IMR-90 (cell line): ENCODE measurements around the gene DHRS13. TPM values are rescaled to one million over a fixed set of nuclear protein-coding genes. Genes with fewer than 3 reads are reported as not detected.
"Not testable (repeated sequence)": the region's sequence is repeated elsewhere in the genome, so short reads cannot be mapped to it uniquely, and the experiment has no call there.

ENCODE experiments used
- ATAC-seq: fragments of 200-7000 bp; cut with Tn5 transposase; 2 replicates; pipeline ENCODE4 v1.9.1; 2020; ENCODE audit warnings: low read depth, mild to moderate bottlenecking, moderate library complexity
- BruUV-seq: library from RNA; stranded (reverse); fragments of 400-500 nt; replicated peaks from 2 replicates; lab custom pipeline; 2021; lab: Mats Ljungman, UMichigan
- CTCF ChIA-PET: fragments of 300-600 bp; formaldehyde crosslinking; extraction: SDS; loops from one replicate; lab custom pipeline; 2021; ENCODE audit warnings: antibody characterized with exemption; lab: Yijun Ruan, JAX
- POLR2A ChIA-PET: fragments of 300-600 bp; sonication (Branson Sonifier 250); formaldehyde crosslinking; loops from one replicate; lab custom pipeline; 2022; ENCODE audit warnings: antibody characterized with exemption; ENCODE audit not compliant: unreplicated experiment; lab: Charles Lee
- DNase-seq: peaks from one replicate; pipeline ENCODE4 v3.0.0; 2013
- H2AFZ ChIP-seq: replicated peaks from 2 replicates; pipeline ENCODE3; 2013; ENCODE audit warnings: low read length, mild to moderate bottlenecking; ENCODE audit not compliant: poor library complexity
- H2AK5ac ChIP-seq: 2 replicates; pipeline ENCODE4 v1.6.1; 2013; ENCODE audit warnings: low read depth, low read length, inconsistent platforms
- H2AK9ac ChIP-seq: replicated peaks from 2 replicates; pipeline ENCODE3; 2013; ENCODE audit warnings: mild to moderate bottlenecking, low read depth, low read length, moderate library complexity; ENCODE audit not compliant: poor library complexity
- H2BK120ac ChIP-seq: 2 replicates; pipeline ENCODE4 v1.6.1; 2013; ENCODE audit warnings: low read depth, low read length, inconsistent platforms
- H2BK15ac ChIP-seq: 3 replicates; pipeline ENCODE4 v1.6.1; 2013; ENCODE audit warnings: low read depth, low read length, inconsistent platforms
- H2BK20ac ChIP-seq: 2 replicates; pipeline ENCODE4 v1.6.1; 2013; ENCODE audit warnings: low read depth, mild to moderate bottlenecking, inconsistent platforms, low read length, moderate library complexity
- H2BK5ac ChIP-seq: 2 replicates; pipeline ENCODE4 v1.6.1; 2013; ENCODE audit warnings: mild to moderate bottlenecking, low read depth, low read length, inconsistent platforms; ENCODE audit not compliant: poor library complexity, severe bottlenecking
- H3K14ac ChIP-seq: replicated peaks from 2 replicates; pipeline ENCODE4 v1.6.1; 2013; ENCODE audit warnings: low read depth, low read length, inconsistent platforms
- H3K18ac ChIP-seq: 2 replicates; pipeline ENCODE4 v1.6.1; 2013; ENCODE audit warnings: low read depth, low read length, control low read depth
- H3K23ac ChIP-seq: 2 replicates; pipeline ENCODE4 v1.6.1; 2013; ENCODE audit warnings: low read depth, low read length, inconsistent platforms
- H3K27ac ChIP-seq: 2 replicates; pipeline ENCODE4 v1.5.1; 2013; ENCODE audit warnings: mild to moderate bottlenecking, control low read depth, low read length; ENCODE audit not compliant: insufficient read depth
- H3K27me3 ChIP-seq: 2 replicates; pipeline ENCODE4 v1.6.1; 2013; ENCODE audit warnings: low read length; ENCODE audit not compliant: control insufficient read depth, insufficient read depth
- H3K36me3 ChIP-seq: 2 replicates; pipeline ENCODE4 v1.6.1; 2013; ENCODE audit warnings: low read length, mixed read lengths; ENCODE audit not compliant: control insufficient read depth, insufficient read depth
- H3K4ac ChIP-seq: 2 replicates; pipeline ENCODE4 v1.6.1; 2013; ENCODE audit warnings: low read depth, low read length, inconsistent platforms
- H3K4me1 ChIP-seq: 2 replicates; pipeline ENCODE4 v1.6.1; 2013; ENCODE audit warnings: low read length, mixed read lengths; ENCODE audit not compliant: control insufficient read depth, insufficient read depth
- H3K4me2 ChIP-seq: 2 replicates; pipeline ENCODE4 v1.6.1; 2013; ENCODE audit warnings: low read depth, mild to moderate bottlenecking, control low read depth, low read length, moderate library complexity
- H3K4me3 ChIP-seq: 2 replicates; pipeline ENCODE4 v1.5.1; 2013; ENCODE audit warnings: low read depth, mild to moderate bottlenecking, control low read depth, low read length, moderate library complexity; ENCODE audit not compliant: insufficient read depth
- H3K56ac ChIP-seq: 2 replicates; pipeline ENCODE4 v1.6.1; 2013; ENCODE audit warnings: low read length, inconsistent platforms; ENCODE audit not compliant: insufficient read depth; ENCODE audit errors: extremely low read depth
- H3K79me1 ChIP-seq, 2 experiments: 2 replicates each; pipeline ENCODE4 v1.6.1; 2013; ENCODE audit warnings: low read length in 2 of 2, inconsistent platforms in 1 of 2, low read depth in 1 of 2
- H3K9ac ChIP-seq: 2 replicates; pipeline ENCODE4 v1.6.1; 2013; ENCODE audit warnings: low read depth, low read length, control low read depth
- H3K9me1 ChIP-seq: 2 replicates; pipeline ENCODE4 v1.6.1; 2013; ENCODE audit warnings: low read length, inconsistent platforms; ENCODE audit not compliant: insufficient read depth
- H3K9me3 ChIP-seq: 2 replicates; pipeline ENCODE4 v1.6.1; 2013; ENCODE audit warnings: low read length; ENCODE audit not compliant: control insufficient read depth, insufficient read depth
- H4K20me1 ChIP-seq: 2 replicates; pipeline ENCODE4 v1.6.1; 2013; ENCODE audit warnings: low read length, inconsistent platforms; ENCODE audit not compliant: insufficient read depth
- H4K5ac ChIP-seq: 2 replicates; pipeline ENCODE4 v1.6.1; 2013; ENCODE audit warnings: mild to moderate bottlenecking, low read depth, low read length, control low read depth
- H4K8ac ChIP-seq, 2 experiments: 2 replicates each; pipeline ENCODE4 v1.6.1; 2013; ENCODE audit warnings: low read depth in 2 of 2, low read length in 2 of 2, control low read depth in 1 of 2, inconsistent platforms in 1 of 2
- H4K91ac ChIP-seq: 2 replicates; pipeline ENCODE4 v1.6.1; 2013; ENCODE audit warnings: low read depth, low read length, inconsistent platforms; ENCODE audit not compliant: insufficient read depth
- RAD21 ChIP-seq: IDR thresholded peaks from 2 replicates; pipeline ENCODE4 v1.6.1; 2012; ENCODE audit warnings: low read length, improper control_type of control experiment
- WGBS, 2 experiments: methylation state at CpG; one replicate each; pipeline versions ENCODE4 v1.1.5 to v1.1.7; 2013; ENCODE audit warnings: missing lambda C conversion rate in 2 of 2; ENCODE audit not compliant: insufficient read length in 1 of 2; ENCODE audit errors: extremely low coverage in 2 of 2; 5-methylcytosine and 5-hydroxymethylcytosine counted together
- dilution Hi-C: fragments of 300-500 bp; cut with HindIII; formaldehyde crosslinking; loops from one replicate; pipeline ENCODE4 v1.14.3; 2018; ENCODE audit warnings: low sequenced_read_pairs; ENCODE audit not compliant: unreplicated experiment
- in situ Hi-C: fragments of 300-500 bp; cut with MboI; formaldehyde crosslinking; loops from 3 replicates; pipeline ENCODE4 v1.14.3; 2019; ENCODE audit warnings: low sequenced_read_pairs, inconsistent platforms, mixed read lengths
- intact Hi-C: fragments of 100-400 bp; cut with micrococcal nuclease; formaldehyde crosslinking; loops from 2 replicates; pipeline ENCODE4 v1.10.0; 2022
- microRNA-seq, 2 experiments: library from miRNA; stranded (forward) in 1 of 2; unstranded in 1 of 2; fragments of 10-50 nt in 1 of 2; fragments of <30 nt in 1 of 2; gene quantifications in 1 of 2; microRNA quantifications in 1 of 2; one replicate each; pipeline versions ENCODE3 to v1.1.0; 2013 to 2020; ENCODE audit not compliant: insufficient read depth in 1 of 2, insufficient read length in 1 of 2, unreplicated experiment in 1 of 2
- polyA plus RNA-seq, 3 experiments: library from polyadenylated mRNA; depleted of rRNA; stranded (reverse); fragments of >200 nt; gene quantifications; 2 replicates each; pipeline ENCODE4 v1.2.3, GENCODE V29; 2012; ENCODE audit warnings: low replicate concordance in 1 of 3
- total RNA-seq: library from RNA; depleted of rRNA; stranded (reverse); fragments of >200 nt; gene quantifications from 2 replicates; pipeline ENCODE4 v1.2.3, GENCODE V29; 2012; rRNA removed
- TF ChIP-seq, protein P1 (sequence below): conservative IDR thresholded peaks from 2 replicates; pipeline ENCODE4 v1.5.1; 2012; ENCODE audit warnings: mild to moderate bottlenecking, low read depth, low read length, improper control_type of control experiment

DHRS13 gene
- total and polyA plus RNA-seq, 2 of the 4 experiments (the other 2 are of a cell fraction): 2.7 to 3.9 TPM

DNA sequence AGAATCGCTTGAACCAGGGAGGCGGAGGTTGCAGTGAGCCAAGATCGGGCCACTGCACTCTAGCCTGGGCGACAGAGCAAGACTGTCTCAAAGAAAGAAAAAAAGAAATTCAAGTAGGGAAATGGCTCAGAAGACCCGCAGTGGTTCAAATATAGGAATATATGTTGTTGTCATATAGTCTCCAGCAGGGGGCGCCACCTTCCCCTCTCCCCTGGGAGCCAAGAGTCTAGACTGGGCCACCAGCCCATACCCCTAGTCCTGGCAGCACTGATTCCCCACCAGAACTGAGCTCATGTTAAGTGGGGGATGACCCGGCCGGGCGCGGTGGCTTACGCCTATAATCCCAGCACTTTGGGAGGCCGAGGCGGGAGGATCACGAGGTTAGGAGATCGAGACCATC, 54.2 kb downstream of the DHRS13 start:
- H3K79me1 ChIP-seq, ATAC-seq, DNase-seq, H2AK5ac ChIP-seq, H4K91ac ChIP-seq, H3K27me3 ChIP-seq, H3K9ac ChIP-seq, H3K9me3 ChIP-seq, dilution Hi-C loops, H3K56ac ChIP-seq, BruUV-seq, H3K4me1 ChIP-seq, H2BK5ac ChIP-seq, H2BK20ac ChIP-seq, H2BK120ac ChIP-seq, H2AK9ac ChIP-seq, H3K18ac ChIP-seq, H3K4me3 ChIP-seq, H3K23ac ChIP-seq, H4K8ac ChIP-seq, H2BK15ac ChIP-seq, H2AFZ ChIP-seq, POLR2A ChIA-PET, H3K27ac ChIP-seq, H3K36me3 ChIP-seq, H3K4ac ChIP-seq, H3K9me1 ChIP-seq, H3K4me2 ChIP-seq, H3K14ac ChIP-seq, in situ Hi-C loops, H4K5ac ChIP-seq, intact Hi-C loops, H4K20me1 ChIP-seq: not testable (repeated sequence)
- CTCF ChIA-PET: interaction anchor here (1.5 kb wide), 1 partner anchor 9 kb away, joined by 3 read pairs; no protein-coding TSS in a partner anchor
- TF ChIP-seq, protein P1, sequence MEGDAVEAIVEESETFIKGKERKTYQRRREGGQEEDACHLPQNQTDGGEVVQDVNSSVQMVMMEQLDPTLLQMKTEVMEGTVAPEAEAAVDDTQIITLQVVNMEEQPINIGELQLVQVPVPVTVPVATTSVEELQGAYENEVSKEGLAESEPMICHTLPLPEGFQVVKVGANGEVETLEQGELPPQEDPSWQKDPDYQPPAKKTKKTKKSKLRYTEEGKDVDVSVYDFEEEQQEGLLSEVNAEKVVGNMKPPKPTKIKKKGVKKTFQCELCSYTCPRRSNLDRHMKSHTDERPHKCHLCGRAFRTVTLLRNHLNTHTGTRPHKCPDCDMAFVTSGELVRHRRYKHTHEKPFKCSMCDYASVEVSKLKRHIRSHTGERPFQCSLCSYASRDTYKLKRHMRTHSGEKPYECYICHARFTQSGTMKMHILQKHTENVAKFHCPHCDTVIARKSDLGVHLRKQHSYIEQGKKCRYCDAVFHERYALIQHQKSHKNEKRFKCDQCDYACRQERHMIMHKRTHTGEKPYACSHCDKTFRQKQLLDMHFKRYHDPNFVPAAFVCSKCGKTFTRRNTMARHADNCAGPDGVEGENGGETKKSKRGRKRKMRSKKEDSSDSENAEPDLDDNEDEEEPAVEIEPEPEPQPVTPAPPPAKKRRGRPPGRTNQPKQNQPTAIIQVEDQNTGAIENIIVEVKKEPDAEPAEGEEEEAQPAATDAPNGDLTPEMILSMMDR: 0 out of 2 replicates have a peak, but pooled peaks have one; percentile 15
- TF ChIP-seq RAD21: 0 out of 2 replicates have a peak, but pooled peaks have one; percentile 7
- WGBS, 2 experiments: no CpG with 5 or more reads among the region's 15 CpGs

Small RNA genes within 50 kb of the gene (microRNA-seq; reads per million reads assigned to microRNA genes)
- not detected for gene MIR451B (ENCODE audit: unreplicated experiment)

Other genes starting within 250 kb of the DHRS13 start
- 79.2 and 81.7 TPM in 2 replicates for gene SDF2, start 241.2 kb downstream of the DHRS13 start, total RNA-seq
- 76.0 and 80.8 TPM in 2 replicates for gene SDF2, start 241.2 kb downstream of the DHRS13 start, polyA plus RNA-seq (2012; rRNA removed)
- gene SUPT6H, start 240.9 kb downstream of the DHRS13 start, total RNA-seq: 44.8 and 45.0 TPM in 2 replicates
- 40.0 and 41.4 TPM in 2 replicates for gene SUPT6H, start 240.9 kb downstream of the DHRS13 start, polyA plus RNA-seq (2012; rRNA removed)
- gene PROCA1, start 191.2 kb downstream of the DHRS13 start, total RNA-seq: 0.28 and 0.36 TPM in 2 replicates
- gene PROCA1, start 191.2 kb downstream of the DHRS13 start, polyA plus RNA-seq (2012; rRNA removed): 1.7 and 3.0 TPM in 2 replicates
- 304 and 351 TPM in 2 replicates for gene RAB34, start 185.2 kb downstream of the DHRS13 start, total RNA-seq
- 374 and 387 TPM in 2 replicates for gene RAB34, start 185.2 kb downstream of the DHRS13 start, polyA plus RNA-seq (2012; rRNA removed)
- gene RPL23A, start 183.1 kb downstream of the DHRS13 start, total RNA-seq: 572 and 596 TPM in 2 replicates
- 958 and 1,004 TPM in 2 replicates for gene RPL23A, start 183.1 kb downstream of the DHRS13 start, polyA plus RNA-seq (2012; rRNA removed)
- gene TLCD1, start 176.8 kb downstream of the DHRS13 start, total RNA-seq: 3.6 and 3.9 TPM in 2 replicates
- gene TLCD1, start 176.8 kb downstream of the DHRS13 start, polyA plus RNA-seq (2012; rRNA removed): 8.7 and 9.3 TPM in 2 replicates
- gene NEK8, start 174.3 kb downstream of the DHRS13 start, total RNA-seq: 3.1 and 5.2 TPM in 2 replicates
- gene NEK8, start 174.3 kb downstream of the DHRS13 start, polyA plus RNA-seq (2012; rRNA removed): 4.1 and 4.6 TPM in 2 replicates
- 27.5 and 36.9 TPM in 2 replicates for gene TRAF4, start 159.1 kb downstream of the DHRS13 start, total RNA-seq
- gene TRAF4, start 159.1 kb downstream of the DHRS13 start, polyA plus RNA-seq (2012; rRNA removed): 63.2 and 75.6 TPM in 2 replicates
- gene FAM222B, start 60.3 kb downstream of the DHRS13 start, total RNA-seq: 2.2 and 2.5 TPM in 2 replicates
- gene FAM222B, start 60.3 kb downstream of the DHRS13 start, polyA plus RNA-seq (2012; rRNA removed): 10.8 and 11.4 TPM in 2 replicates
- 25.8 and 34.1 TPM in 2 replicates for gene ERAL1, start 48.1 kb downstream of the DHRS13 start, total RNA-seq
- 62.3 and 71.3 TPM in 2 replicates for gene ERAL1, start 48.1 kb downstream of the DHRS13 start, polyA plus RNA-seq (2012; rRNA removed)
- gene FLOT2, start 5.3 kb downstream of the DHRS13 start, total RNA-seq: 19.7 and 31.1 TPM in 2 replicates
- gene FLOT2, start 5.3 kb downstream of the DHRS13 start, polyA plus RNA-seq (2012; rRNA removed): 60.1 and 67.9 TPM in 2 replicates
- 25.6 and 26.7 TPM in 2 replicates for gene PHF12, start 48.4 kb upstream of the DHRS13 start, total RNA-seq
- 24.4 and 28.9 TPM in 2 replicates for gene PHF12, start 48.4 kb upstream of the DHRS13 start, polyA plus RNA-seq (2012; rRNA removed)
- gene SEZ6, start 103.0 kb upstream of the DHRS13 start, total RNA-seq: not detected in 2 replicates
- not detected in 2 replicates for gene SEZ6, start 103.0 kb upstream of the DHRS13 start, polyA plus RNA-seq (2012; rRNA removed)
- 1.1 and 1.3 TPM in 2 replicates for gene PIPOX, start 140.1 kb upstream of the DHRS13 start, total RNA-seq
- 0.11 and 0.43 TPM in 2 replicates for gene PIPOX, start 140.1 kb upstream of the DHRS13 start, polyA plus RNA-seq (2012; rRNA removed)